ENCODE results near the gene RTN4.

RTN4 gene

GRCh38 chr2:55063226-55063625 is 13.0 kb upstream of the RTN4 start:
- Mint-ChIP-seq H3K9me3 (no peaks in the 10 kb centered on the region), H3K27ac (peak overlapping the region; percentile 14), H3K27me3 (ENCODE audit: low read depth, poor library complexity) (peaks cover 2% of the 10 kb centered on the region), H3K4me1 (no peaks in the 10 kb centered on the region), H3K4me3 (no peak overlapping the region), H3K36me3 (ENCODE audit: low read depth) (no peaks in the 10 kb centered on the region)
- no peak for DNase-seq
- TF ChIP-seq CTCF (IDR thresholded peaks at IDR 0.05), result no peak

DNA sequence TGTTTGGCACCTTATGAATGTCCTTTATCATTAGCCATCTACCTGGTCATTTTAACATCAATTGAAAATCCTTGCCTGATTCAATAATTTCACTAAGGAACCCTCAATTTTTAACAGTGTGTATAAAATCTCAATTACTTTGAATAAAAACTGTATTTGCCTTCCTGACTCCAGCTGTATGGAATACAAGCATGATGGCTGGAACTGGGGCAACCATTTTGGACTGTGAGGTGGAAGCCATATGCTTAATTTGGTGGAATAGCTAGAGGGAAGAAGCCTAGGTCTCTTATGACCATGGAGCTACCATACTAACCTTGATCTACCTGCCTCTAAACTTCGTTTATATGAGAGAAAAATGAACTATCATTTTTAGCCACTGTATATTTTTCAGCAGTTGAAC is 12.5 kb upstream of the RTN4 start:
- no peak overlapping the region for H3K4me3 Mint-ChIP-seq
- no peak for TF ChIP-seq CTCF (IDR thresholded peaks at IDR 0.05)
- peaks cover 2% of the 10 kb centered on the region for H3K27me3 Mint-ChIP-seq (ENCODE audit: low read depth, poor library complexity)
- no peaks in the 10 kb centered on the region for H3K9me3 Mint-ChIP-seq
- no peaks in the 10 kb centered on the region for H3K36me3 Mint-ChIP-seq (ENCODE audit: low read depth)
- H3K27ac Mint-ChIP-seq, result no peak overlapping the region
- no peak for DNase-seq
- H3K4me1 Mint-ChIP-seq, result no peaks in the 10 kb centered on the region

DNA sequence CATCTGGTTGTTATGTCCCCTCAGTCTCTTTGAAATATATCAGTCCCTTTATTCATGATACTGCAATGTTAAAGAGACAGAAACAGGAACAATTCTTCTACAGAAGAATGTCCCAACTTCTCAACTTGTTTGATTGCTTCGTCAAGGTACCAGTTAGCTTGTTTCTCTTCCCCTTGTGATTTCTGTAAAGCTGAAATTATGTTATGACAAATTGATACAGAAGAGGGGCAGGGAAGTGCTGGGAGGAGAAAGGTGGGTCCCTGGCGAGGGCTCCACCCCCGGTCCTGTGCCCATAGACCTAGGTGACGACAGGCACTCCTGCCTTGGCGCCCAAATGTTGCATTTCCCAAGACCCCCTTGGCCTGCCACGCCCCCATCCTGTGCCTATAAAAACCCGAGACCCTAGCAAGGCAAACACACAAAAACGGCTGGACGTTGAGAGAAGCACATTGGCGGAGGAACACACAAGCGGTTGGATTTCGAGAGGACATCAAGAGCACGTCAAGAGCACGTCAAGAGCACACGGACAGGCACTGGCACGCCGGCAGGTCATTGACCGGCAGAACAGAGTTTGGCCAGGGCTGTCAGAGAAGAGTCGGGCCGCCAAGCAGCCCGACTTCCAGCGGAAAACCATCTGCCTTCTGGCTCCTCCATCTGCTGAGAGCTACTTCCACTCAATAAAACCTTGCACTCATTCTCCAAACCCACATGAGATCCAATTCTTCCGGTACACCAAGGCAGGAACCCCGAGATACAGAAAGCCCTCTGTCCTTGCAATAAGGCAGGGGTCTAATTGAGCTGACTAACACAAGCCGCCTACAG is 11.5 kb upstream of the RTN4 start:
- H3K9me3 Mint-ChIP-seq, result no peaks in the 10 kb centered on the region
- H3K4me1 Mint-ChIP-seq, result no peaks in the 10 kb centered on the region
- H3K36me3 Mint-ChIP-seq (ENCODE audit: low read depth), result no peaks in the 10 kb centered on the region
- H3K27me3 Mint-ChIP-seq (ENCODE audit: low read depth, poor library complexity), result peaks cover 2% of the 10 kb centered on the region
- H3K4me3 Mint-ChIP-seq, result no peak overlapping the region
- DNase-seq, result no peak
- TF ChIP-seq CTCF (IDR thresholded peaks at IDR 0.05), result no peak
- H3K27ac Mint-ChIP-seq, result no peak overlapping the region

DNA sequence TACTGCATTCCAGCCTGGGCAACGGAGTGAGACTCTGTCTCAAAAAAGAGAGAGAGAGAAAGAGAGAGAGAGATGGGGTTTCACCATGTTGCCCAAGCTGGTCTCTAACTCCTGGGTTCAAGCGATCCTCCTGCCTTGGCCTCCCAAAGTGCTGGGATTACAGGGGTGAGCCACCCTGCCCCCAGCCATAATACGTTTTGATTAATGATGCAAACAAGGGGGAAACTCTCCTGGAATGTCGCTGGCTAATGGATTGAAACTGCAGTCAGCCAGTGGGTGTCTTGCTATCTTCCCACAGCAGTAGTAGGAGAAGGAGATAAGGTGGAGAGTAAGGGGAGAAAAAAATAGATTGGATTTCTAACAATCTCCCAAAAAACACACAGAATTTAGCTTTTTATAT is 9.5 kb upstream of the RTN4 start:
- no peak overlapping the region for H3K4me3 Mint-ChIP-seq
- no peak for DNase-seq
- H3K36me3 Mint-ChIP-seq (ENCODE audit: low read depth), result no peaks in the 10 kb centered on the region
- H3K9me3 Mint-ChIP-seq, result no peaks in the 10 kb centered on the region
- no peak for TF ChIP-seq CTCF (IDR thresholded peaks at IDR 0.05)
- H3K27ac Mint-ChIP-seq, result no peak overlapping the region
- H3K4me1 Mint-ChIP-seq, result no peaks in the 10 kb centered on the region
- peaks cover 2% of the 10 kb centered on the region for H3K27me3 Mint-ChIP-seq (ENCODE audit: low read depth, poor library complexity)

- H3K27me3 Mint-ChIP-seq (ENCODE audit: low read depth, poor library complexity), result peaks cover 2% of the 10 kb centered on the region
- DNase-seq, result no peak
- no peak overlapping the region for H3K27ac Mint-ChIP-seq
- no peaks in the 10 kb centered on the region for H3K36me3 Mint-ChIP-seq (ENCODE audit: low read depth)
- no peak overlapping the region for H3K4me3 Mint-ChIP-seq
- no peak for TF ChIP-seq CTCF (IDR thresholded peaks at IDR 0.05)
- no peaks in the 10 kb centered on the region for H3K9me3 Mint-ChIP-seq
- peaks cover 2% of the 10 kb centered on the region for H3K4me1 Mint-ChIP-seq
These were observed 7.2 kb upstream of the RTN4 start for GRCh38 chr2:55057474-55057873.

- H3K36me3 Mint-ChIP-seq (ENCODE audit: low read depth), result no peaks in the 10 kb centered on the region
- H3K9me3 Mint-ChIP-seq, result no peaks in the 10 kb centered on the region
- DNase-seq, result no peak
- H3K4me3 Mint-ChIP-seq, result no peak overlapping the region
- no peak for TF ChIP-seq CTCF (IDR thresholded peaks at IDR 0.05)
- H3K4me1 Mint-ChIP-seq, result peaks cover 16% of the 10 kb centered on the region
- no peaks in the 10 kb centered on the region for H3K27me3 Mint-ChIP-seq (ENCODE audit: low read depth, poor library complexity)
- H3K27ac Mint-ChIP-seq, result no peak overlapping the region
These were observed 5.8 kb upstream of the RTN4 start for GRCh38 chr2:55056024-55056521.
